ENCODE data around the gene OSGIN1. TPM values are rescaled to one million over a fixed set of nuclear protein-coding genes. Genes with fewer than 3 reads are reported as not detected.

Gene OSGIN1
- total and polyA plus RNA-seq, 2 of the 8 experiments (the other 6 are each of a cell fraction or from before 2014, with no cell fraction given), result 0.58 to 0.76 TPM

DNA sequence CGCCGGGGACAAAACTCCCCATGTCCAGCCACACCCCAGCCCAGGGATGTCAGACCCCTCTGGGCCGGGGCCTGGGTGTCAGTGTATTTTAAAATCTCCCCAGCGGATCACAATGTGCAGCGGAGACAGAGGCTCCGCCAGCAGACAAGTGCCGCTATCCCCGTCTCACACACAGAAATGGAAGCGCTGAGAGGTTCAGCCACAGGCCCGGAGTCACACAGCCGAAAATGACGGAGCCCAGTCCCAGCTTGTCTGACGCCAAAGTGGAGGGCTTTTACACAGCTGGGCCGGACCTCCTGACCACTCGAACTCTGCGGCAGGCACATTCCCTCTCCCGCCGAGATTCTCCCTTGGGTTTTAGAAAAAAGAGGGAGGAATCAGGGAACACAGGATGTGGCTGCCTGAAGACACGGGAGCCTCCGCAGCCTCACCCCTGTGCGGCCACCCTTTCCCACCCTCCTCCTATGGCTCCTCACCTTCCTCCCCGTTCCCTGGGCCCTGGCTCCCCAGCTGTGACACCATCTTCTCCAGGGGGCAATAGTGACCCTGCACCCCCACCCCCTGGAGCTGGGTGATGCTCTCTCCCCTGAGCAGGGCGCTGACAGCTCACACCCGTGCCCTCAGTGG is 6.8 kb upstream of the OSGIN1 start (continued):
- TF ChIP-seq RAD21 (IDR thresholded peaks at IDR 0.05 in 1 of 2, conservative IDR thresholded peaks at IDR 0.05 in 1 of 2; ENCODE audit: low read depth in 2 of 2, low read length in 2 of 2), result no peak
- TF ChIP-seq TEAD4 (IDR thresholded peaks at IDR 0.05; ENCODE audit: low read depth, low read length), result no peak
- TF ChIP-seq, protein P1, sequence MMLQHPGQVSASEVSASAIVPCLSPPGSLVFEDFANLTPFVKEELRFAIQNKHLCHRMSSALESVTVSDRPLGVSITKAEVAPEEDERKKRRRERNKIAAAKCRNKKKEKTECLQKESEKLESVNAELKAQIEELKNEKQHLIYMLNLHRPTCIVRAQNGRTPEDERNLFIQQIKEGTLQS (IDR thresholded peaks at IDR 0.05; ENCODE audit: insufficient read depth, low read depth, low read length), result no peak
- TF ChIP-seq NANOG (IDR thresholded peaks at IDR 0.05; ENCODE audit: insufficient read depth, low read depth, low read length, poor library complexity, severe bottlenecking), result no peak
- no peak for TF ChIP-seq USF2 (IDR thresholded peaks at IDR 0.05; ENCODE audit: low read length)
- TF ChIP-seq CEBPB (IDR thresholded peaks at IDR 0.05; ENCODE audit: low read depth, low read length), result no peak

Data from H1 (cell line).